Thyroid gland (tissue), 4 donors: ENCODE results near the gene ZNF451. TPM values are rescaled to one million over a fixed set of nuclear protein-coding genes. Genes with fewer than 3 reads are reported as not detected.

Source experiments
- DNase-seq, 2 donors: peaks; one replicate each; pipeline ENCODE4 v3.0.0-alpha.2; 2019
- H3K27ac ChIP-seq, 3 donors: fragments of 200-600 bp; sonication (generic); 1 replicate in 2 of 3; 2 replicates in 1 of 3; pipeline ENCODE4 v1.5.1; 2016 to 2019; ENCODE audit warnings: mild to moderate bottlenecking in 1 of 3, moderate library complexity in 1 of 3
- H3K27me3 ChIP-seq: fragments of 200-600 bp; sonication (generic); one replicate; pipeline ENCODE4 v1.5.1; 2019
- H3K36me3 ChIP-seq, 2 donors: fragments of 200-600 bp; sonication (generic); one replicate each; pipeline ENCODE4 v1.5.1; 2016 to 2019
- H3K4me1 ChIP-seq, 2 donors: fragments of 200-600 bp; sonication (generic); one replicate each; pipeline ENCODE4 v1.5.1; 2017 to 2019
- H3K4me3 ChIP-seq, 3 donors: fragments of 200-600 bp; sonication (generic); replicated peaks in 1 of 3; 1 replicate in 2 of 3; 2 replicates in 1 of 3; pipeline ENCODE4 v1.5.1; 2016; ENCODE audit warnings: mild to moderate bottlenecking in 1 of 3
- H3K9me3 ChIP-seq: fragments of 200-600 bp; sonication (generic); one replicate; pipeline ENCODE4 v1.5.1; 2017
- POLR2A ChIP-seq, 2 donors: fragments of 450-650 bp; IDR thresholded peaks; one replicate each; pipeline ENCODE4 v1.6.1; 2017; ENCODE audit warnings: antibody characterized with exemption in 2 of 2, mild to moderate bottlenecking in 2 of 2, moderate library complexity in 1 of 2
- WGBS, 2 donors: methylation state at CpG; one replicate each; pipeline ENCODE4 v1.1.5; 2017; 5-methylcytosine and 5-hydroxymethylcytosine counted together
- intact Hi-C: fragments of 100-400 bp; cut with DNase I; formaldehyde crosslinking; loops from one replicate; pipeline ENCODE4 v1.15.1; 2023
- total RNA-seq, 4 donors: library from RNA; depleted of rRNA; stranded (reverse); fragments of >200 nt; gene quantifications; one replicate each; pipeline ENCODE4 v1.2.3, GENCODE V29; 2016
- TF ChIP-seq, protein P1 (sequence below), 6 experiments: fragments of 200-600 bp in 3 of 6; fragments of 450-650 bp in 3 of 6; sonication (generic) in 3 of 6; IDR thresholded peaks; one replicate each; pipeline ENCODE4 v1.5.1; 2016 to 2019; ENCODE audit warnings: antibody characterized with exemption in 6 of 6, mild to moderate bottlenecking in 2 of 6, inconsistent platforms in 1 of 6, moderate library complexity in 1 of 6

ZNF451 gene
- total RNA-seq, 4 donors from 2014 or later: 71.7 to 126 (median 85.6) TPM

DNA sequence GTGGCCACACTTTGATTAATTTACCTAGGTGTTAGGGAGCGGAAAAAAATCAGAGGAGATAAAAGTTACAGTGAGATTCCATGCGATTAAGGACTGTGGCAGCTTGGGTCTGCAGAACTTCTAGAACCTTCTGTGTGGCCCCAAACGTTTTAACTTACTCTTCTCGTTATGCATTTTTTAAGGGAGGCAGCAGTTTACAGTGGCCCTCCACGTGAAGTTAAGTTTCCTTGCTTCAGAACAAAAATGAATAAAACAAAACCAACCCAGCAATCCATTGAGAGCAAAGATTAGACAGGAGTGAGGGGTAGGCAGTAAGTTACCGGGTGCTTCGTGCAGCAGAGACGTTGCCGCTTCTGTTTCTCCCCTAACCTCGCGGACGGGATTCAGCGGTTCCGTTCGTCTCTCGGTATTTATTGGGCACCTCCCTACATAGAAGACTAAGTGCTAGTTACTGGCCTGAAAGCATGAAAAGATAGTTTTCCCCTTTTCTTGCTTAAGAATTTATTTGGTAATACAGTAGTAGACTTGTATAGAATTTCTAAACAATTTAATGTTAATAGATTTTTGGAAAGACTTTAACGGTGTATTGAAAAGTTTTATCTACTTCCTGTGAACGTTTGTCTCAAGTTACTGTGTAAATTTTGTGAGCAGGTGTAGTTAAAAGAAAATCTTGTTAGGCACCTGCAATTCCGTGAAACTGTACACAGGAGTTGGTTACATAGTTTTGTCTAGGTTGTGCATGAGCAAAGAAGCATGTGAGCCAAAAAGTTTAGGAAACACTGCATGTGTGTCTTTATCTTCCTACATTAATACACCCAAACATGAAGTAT, 83.3 kb downstream of the ZNF451 start:
- Histone ChIP-seq H3K4me1 (peaks cover 12 to 16% of the 10 kb centered on the region in 2 donors), H3K4me3 (peak overlapping the region; percentile 33 to 65 (median 39)), H3K9me3 (no peaks in the 10 kb centered on the region), H3K36me3 (no peaks in the 10 kb centered on the region), H3K27ac (peak overlapping the region; percentile 69 to 95 (median 93)), H3K27me3 (no peaks in the 10 kb centered on the region)
- no peak for TF ChIP-seq POLR2A (IDR thresholded peaks at IDR 0.05)
- TF ChIP-seq, protein P1, sequence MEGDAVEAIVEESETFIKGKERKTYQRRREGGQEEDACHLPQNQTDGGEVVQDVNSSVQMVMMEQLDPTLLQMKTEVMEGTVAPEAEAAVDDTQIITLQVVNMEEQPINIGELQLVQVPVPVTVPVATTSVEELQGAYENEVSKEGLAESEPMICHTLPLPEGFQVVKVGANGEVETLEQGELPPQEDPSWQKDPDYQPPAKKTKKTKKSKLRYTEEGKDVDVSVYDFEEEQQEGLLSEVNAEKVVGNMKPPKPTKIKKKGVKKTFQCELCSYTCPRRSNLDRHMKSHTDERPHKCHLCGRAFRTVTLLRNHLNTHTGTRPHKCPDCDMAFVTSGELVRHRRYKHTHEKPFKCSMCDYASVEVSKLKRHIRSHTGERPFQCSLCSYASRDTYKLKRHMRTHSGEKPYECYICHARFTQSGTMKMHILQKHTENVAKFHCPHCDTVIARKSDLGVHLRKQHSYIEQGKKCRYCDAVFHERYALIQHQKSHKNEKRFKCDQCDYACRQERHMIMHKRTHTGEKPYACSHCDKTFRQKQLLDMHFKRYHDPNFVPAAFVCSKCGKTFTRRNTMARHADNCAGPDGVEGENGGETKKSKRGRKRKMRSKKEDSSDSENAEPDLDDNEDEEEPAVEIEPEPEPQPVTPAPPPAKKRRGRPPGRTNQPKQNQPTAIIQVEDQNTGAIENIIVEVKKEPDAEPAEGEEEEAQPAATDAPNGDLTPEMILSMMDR (IDR thresholded peaks at IDR 0.05): no peak
- intact Hi-C loops: loop anchor here (5.0 to 10.0 kb wide), 2 partner anchors 49 to 142 kb away; partner anchors contain the start of genes PRIM2 and RAB23
- DNase-seq: peak; percentile 12 to 17
- 16 to 17% methylated on average over 19 of the region's 19 CpGs for WGBS, 2 donors

DNA sequence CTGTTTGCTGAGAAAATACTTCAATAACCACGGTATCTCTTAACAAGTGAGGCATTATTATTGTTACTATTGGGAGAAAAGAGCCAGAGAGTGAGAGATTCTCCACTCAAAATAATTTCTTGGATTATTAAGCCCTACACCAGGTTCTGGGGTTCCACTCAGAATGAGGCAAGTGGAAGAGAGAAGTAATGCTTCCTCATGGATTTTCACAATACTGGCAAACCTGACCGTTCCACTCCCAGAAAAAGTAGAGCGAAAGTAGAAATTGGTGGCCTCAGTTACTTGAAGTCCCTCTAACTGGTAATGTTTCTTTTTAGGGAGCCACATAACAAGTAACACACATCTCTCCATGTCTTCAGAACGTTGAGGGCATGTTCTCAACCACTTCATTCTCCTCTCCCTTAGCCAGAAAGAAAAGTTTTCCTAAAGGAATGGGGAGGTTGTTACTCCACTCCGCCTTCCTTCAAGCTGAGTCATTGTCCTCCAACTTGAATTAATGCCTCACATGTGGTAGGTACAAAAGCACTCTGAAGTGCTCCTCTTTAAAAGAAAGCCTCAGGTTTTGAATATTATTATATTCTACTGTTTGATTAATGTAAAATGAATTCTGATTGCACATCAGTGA, 84.0 kb downstream of the ZNF451 start:
- WGBS, 2 donors: 73 to 74% methylated on average over 5 of the region's 5 CpGs
- H3K36me3 ChIP-seq: no peaks in the 10 kb centered on the region
- TF ChIP-seq, protein P1 (IDR thresholded peaks at IDR 0.05): no peak
- TF ChIP-seq POLR2A (IDR thresholded peaks at IDR 0.05): no peak
- H3K4me1 ChIP-seq: peaks cover 12 to 16% of the 10 kb centered on the region in 2 donors
- H3K27me3 ChIP-seq: no peaks in the 10 kb centered on the region
- intact Hi-C loops: loop anchor here (5.0 to 10.0 kb wide), 2 partner anchors 48 to 141 kb away; partner anchors contain the start of genes PRIM2 and RAB23
- peak overlapping the region in 1 of 3 donors; percentile 65 for H3K4me3 ChIP-seq
- H3K9me3 ChIP-seq: no peaks in the 10 kb centered on the region
- peak overlapping the region in 2 of 3 donors; percentile 51 to 95 for H3K27ac ChIP-seq
- DNase-seq: no peak

DNA sequence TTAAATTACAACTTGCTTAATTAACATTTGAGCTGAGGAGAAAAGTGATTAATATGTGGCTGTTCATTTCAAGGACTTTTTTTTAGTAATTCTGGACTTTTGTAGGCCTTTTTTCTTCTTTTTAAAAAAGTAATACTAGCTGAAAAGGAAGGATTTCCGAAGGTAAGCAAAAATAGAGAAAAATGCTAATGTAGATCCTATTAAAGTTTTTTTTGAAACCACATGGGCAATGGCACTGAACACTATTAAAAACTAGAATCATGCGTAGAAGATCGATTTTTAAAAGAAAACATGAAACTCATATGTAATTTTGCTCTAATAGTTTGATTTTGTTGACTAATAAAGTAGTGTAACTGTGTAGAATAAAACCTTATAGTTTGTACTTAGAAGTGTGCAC, 84.5 kb downstream of the ZNF451 start:
- H3K27ac ChIP-seq: peak overlapping the region in 1 of 3 donors; percentile 51
- no peaks in the 10 kb centered on the region for H3K9me3 ChIP-seq
- TF ChIP-seq, protein P1 (IDR thresholded peaks at IDR 0.05): no peak
- TF ChIP-seq POLR2A (IDR thresholded peaks at IDR 0.05): no peak
- H3K4me1 ChIP-seq: peaks cover 12 to 16% of the 10 kb centered on the region in 2 donors
- H3K27me3 ChIP-seq: no peaks in the 10 kb centered on the region
- no peak for DNase-seq
- intact Hi-C loops: loop anchor here (5.0 to 10.0 kb wide), 2 partner anchors 48 to 140 kb away; partner anchors contain the start of genes PRIM2 and RAB23
- H3K4me3 ChIP-seq: no peak overlapping the region
- 94 to 95% methylated on average over 3 of the region's 3 CpGs for WGBS, 2 donors
- no peaks in the 10 kb centered on the region for H3K36me3 ChIP-seq

DNA sequence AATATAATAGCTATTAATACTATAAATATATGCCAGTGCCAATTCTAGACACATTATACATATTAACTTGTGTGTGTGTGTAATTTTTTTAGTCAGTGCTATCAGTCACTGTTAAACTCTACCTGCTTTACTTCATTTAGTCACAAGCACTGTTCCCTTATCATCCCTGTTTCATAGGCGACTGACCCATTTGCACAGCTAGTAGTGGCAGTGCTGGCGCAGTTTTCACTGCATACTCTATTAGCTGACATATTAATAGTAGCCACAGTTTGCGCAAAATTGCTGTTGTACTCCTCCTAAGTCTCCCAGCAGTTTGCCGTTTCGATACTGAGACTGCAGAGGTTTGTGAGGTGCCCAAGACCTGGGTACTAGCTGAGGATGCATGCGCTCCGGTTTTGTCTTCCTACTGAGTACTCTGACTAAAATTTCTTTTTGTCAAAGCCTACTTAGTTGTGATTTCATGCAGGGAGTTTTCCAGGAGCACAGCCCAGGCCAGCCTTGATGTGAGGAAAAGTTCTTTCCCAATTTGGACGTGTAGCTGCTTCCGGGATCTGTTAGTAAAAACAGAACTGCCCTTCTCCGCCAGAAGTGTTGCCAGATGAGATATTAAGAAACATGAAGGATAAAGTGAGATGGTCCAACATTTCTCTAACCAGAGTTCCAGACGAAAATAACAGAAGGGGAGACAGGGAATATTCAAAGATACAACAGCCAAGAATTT, 87.7 kb downstream of the ZNF451 start:
- Histone ChIP-seq H3K27me3 (no peaks in the 10 kb centered on the region), H3K36me3 (peaks cover 0 to 2% of the 10 kb centered on the region in 2 donors), H3K9me3 (no peaks in the 10 kb centered on the region), H3K27ac (no peak overlapping the region), H3K4me1 (peaks cover 9 to 16% of the 10 kb centered on the region in 2 donors), H3K4me3 (no peak overlapping the region)
- 88 to 90% methylated on average over 11 of the region's 11 CpGs for WGBS, 2 donors
- intact Hi-C loops: loop anchor here (10.0 kb wide), 1 partner anchor 137 kb away; the partner anchor contains the start of gene PRIM2
- peak in 1 of 2 donors; percentile 6 for DNase-seq
- TF ChIP-seq POLR2A (IDR thresholded peaks at IDR 0.05): no peak
- TF ChIP-seq, protein P1 (IDR thresholded peaks at IDR 0.05): no peak
